GM12878 (cell line): ENCODE measurements around the gene GID8. TPM values are rescaled to one million over a fixed set of nuclear protein-coding genes. Genes with fewer than 3 reads are reported as not detected.

Experiments
- ATAC-seq: fragments of 200-7000 bp; cut with Tn5 transposase; 3 replicates; pipeline ENCODE4 v1.9.1; 2020; ENCODE audit warnings: mild to moderate bottlenecking, moderate library complexity
- BruUV-seq: library from RNA; stranded (reverse); fragments of 400-500 nt; replicated peaks from 2 replicates; lab custom pipeline; 2021; lab: Mats Ljungman, UMichigan
- CTCF ChIA-PET: fragments of 300-600 bp; sonication (Branson Sonifier 250); formaldehyde crosslinking; extraction: SDS; loops from one replicate; lab custom pipeline; 2021; ENCODE audit warnings: inconsistent platforms; lab: Yijun Ruan, JAX
- POLR2A ChIA-PET: fragments of 350-600 bp; formaldehyde crosslinking; extraction: SDS; loops from one replicate; lab custom pipeline; 2021; ENCODE audit warnings: inconsistent platforms; lab: Charles Lee
- RAD21 ChIA-PET: fragments of 300-600 bp; sonication (Branson Sonifier 250); formaldehyde crosslinking; loops from one replicate; lab custom pipeline; 2023; ENCODE audit warnings: antibody characterized with exemption; ENCODE audit not compliant: unreplicated experiment; lab: Charles Lee
- SMC1A ChIA-PET: fragments of 300-600 bp; sonication (Branson Sonifier 250); formaldehyde crosslinking; loops from one replicate; lab custom pipeline; 2023; ENCODE audit not compliant: unreplicated experiment, uncharacterized antibody; lab: Charles Lee
- DNase-seq: peaks from one replicate; pipeline ENCODE4 v3.0.0-alpha.2; 2011; ENCODE audit warnings: low read depth, low spot score
- FAIRE-seq: peaks from 3 replicates; lab custom pipeline; 2011; peaks lifted over from hg19 to GRCh38; lab: Jason Lieb, UNC
- H2AFZ ChIP-seq: 2 replicates; pipeline ENCODE4 v1.6.0; 2011; ENCODE audit warnings: low read depth, low read length, control low read depth; ENCODE audit not compliant: control insufficient read depth
- H3K27ac ChIP-seq: 2 replicates; pipeline ENCODE4 v1.5.1; 2011; ENCODE audit warnings: control low read depth; ENCODE audit not compliant: control insufficient read depth, insufficient read depth
- H3K27me3 ChIP-seq, 2 experiments: replicated peaks in 1 of 2; 2 replicates each; pipeline versions ENCODE4 v1.6.0 to v1.6.1; 2011; ENCODE audit warnings: low read length in 1 of 2; ENCODE audit not compliant: control insufficient read depth in 2 of 2, insufficient read depth in 2 of 2
- H3K36me3 ChIP-seq, 2 experiments: 2 replicates each; pipeline ENCODE4 v1.5.1; 2011; ENCODE audit warnings: low read length in 1 of 2; ENCODE audit not compliant: control insufficient read depth in 2 of 2, insufficient read depth in 2 of 2
- H3K4me1 ChIP-seq: 2 replicates; pipeline ENCODE4 v1.6.1; 2011; ENCODE audit warnings: mild to moderate bottlenecking, low read length, moderate library complexity, mixed read lengths; ENCODE audit not compliant: control insufficient read depth, insufficient read depth
- H3K4me2 ChIP-seq: 2 replicates; pipeline ENCODE4 v1.6.0; 2011; ENCODE audit warnings: control low read depth; ENCODE audit not compliant: control insufficient read depth, insufficient read depth
- H3K4me3 ChIP-seq: fragments of 200-600 bp; sonication (generic); 2 replicates; pipeline ENCODE4 v1.5.1; 2016
- H3K79me2 ChIP-seq: 2 replicates; pipeline ENCODE4 v1.6.0; 2011; ENCODE audit warnings: low read length; ENCODE audit not compliant: control insufficient read depth, insufficient read depth
- H3K9ac ChIP-seq: 2 replicates; pipeline ENCODE4 v1.8.0; 2011; ENCODE audit warnings: low read length, control low read depth, mixed read lengths; ENCODE audit not compliant: control insufficient read depth, insufficient read depth
- H3K9me3 ChIP-seq: replicated peaks from 3 replicates; pipeline ENCODE4 v1.5.1; 2011; ENCODE audit warnings: mild to moderate bottlenecking, low read length; ENCODE audit not compliant: control insufficient read depth, insufficient read depth
- H4K20me1 ChIP-seq: 2 replicates; pipeline ENCODE4 v1.6.0; 2011; ENCODE audit not compliant: control insufficient read depth, insufficient read depth
- BCL3 ChIP-seq: IDR thresholded peaks from 2 replicates; pipeline ENCODE4 v1.6.1; 2011; ENCODE audit warnings: borderline replicate concordance, low read depth, mild to moderate bottlenecking, moderate library complexity, low read length; ENCODE audit not compliant: insufficient read depth, poor library complexity, severe bottlenecking
- BMI1 ChIP-seq: fragments of 450-650 bp; IDR thresholded peaks from 2 replicates; pipeline ENCODE4 v1.6.1; 2016; ENCODE audit warnings: mild to moderate bottlenecking, moderate library complexity, borderline replicate concordance
- CHD4 ChIP-seq: fragments of 200-600 bp; sonication (generic); IDR thresholded peaks from 2 replicates; pipeline ENCODE4 v1.6.1; 2016; ENCODE audit warnings: mild to moderate bottlenecking
- EGR1 ChIP-seq, 2 experiments: IDR thresholded peaks; 1 replicate in 1 of 2; 2 replicates in 1 of 2; pipeline ENCODE4 v1.6.1; 2011 to 2012; ENCODE audit warnings: low read depth in 2 of 2, low read length in 2 of 2, borderline replicate concordance in 1 of 2, mild to moderate bottlenecking in 1 of 2, moderate library complexity in 1 of 2
- MEF2A ChIP-seq: IDR thresholded peaks from 2 replicates; pipeline ENCODE4 v1.6.1; 2011; ENCODE audit warnings: low read depth, mild to moderate bottlenecking, low read length, moderate library complexity; ENCODE audit not compliant: insufficient read depth
- POLR2A ChIP-seq: IDR thresholded peaks from 2 replicates; pipeline ENCODE4 v1.6.1; 2011; ENCODE audit warnings: low read depth, mild to moderate bottlenecking, low read length
- REST ChIP-seq: IDR thresholded peaks from 2 replicates; pipeline ENCODE4 v1.6.1; 2012; ENCODE audit warnings: mild to moderate bottlenecking, low read depth, low read length
- SIX5 ChIP-seq: IDR thresholded peaks from 2 replicates; pipeline ENCODE4 v1.6.1; 2011; ENCODE audit warnings: mild to moderate bottlenecking, low read depth, low read length, moderate library complexity; ENCODE audit not compliant: severe bottlenecking
- SMAD1 ChIP-seq: fragments of 450-650 bp; IDR thresholded peaks from 2 replicates; pipeline ENCODE4 v1.6.1; 2018; ENCODE audit warnings: mild to moderate bottlenecking, low read depth; ENCODE audit not compliant: partially characterized antibody
- SREBF1 ChIP-seq: IDR thresholded peaks from 2 replicates; pipeline ENCODE4 v1.6.1; 2012; ENCODE audit warnings: mild to moderate bottlenecking, low read length
- YBX1 ChIP-seq: fragments of 450-650 bp; IDR thresholded peaks from 2 replicates; pipeline ENCODE4 v1.6.1; 2016; ENCODE audit warnings: antibody characterized with exemption
- WGBS: methylation state at CpG from one replicate; pipeline ENCODE4 v1.1.6; 2016; ENCODE audit warnings: low lambda C conversion rate; ENCODE audit not compliant: insufficient replicate concordance, insufficient coverage; ENCODE audit errors: missing lambda C conversion rate; 5-methylcytosine and 5-hydroxymethylcytosine counted together
- in situ Hi-C: fragments of 300-500 bp; cut with MboI; formaldehyde crosslinking; loops from 9 replicates; pipeline ENCODE4 v1.14.3; 2018; ENCODE audit warnings: mixed read lengths
- intact Hi-C: fragments of 100-400 bp; cut with micrococcal nuclease; formaldehyde crosslinking; loops from one replicate; pipeline ENCODE4 v1.14.2; 2022; ENCODE audit not compliant: unreplicated experiment
- polyA plus RNA-seq, 11 experiments: library from polyadenylated mRNA; depleted of rRNA in 4 of 11; unstranded in 6 of 11; stranded (reverse) in 5 of 11; fragments of >200 nt; fragmentation: Nextera tagmentation in 4 of 11; fragmentation: Illumina TruSeq in 1 of 11; extraction: Ambion mirVana in 4 of 11; extraction: Trizol in 1 of 11; gene quantifications; 1 replicate in 1 of 11; 2 replicates in 10 of 11; pipeline versions ENCODE4 v1.2.1 to v1.2.3, GENCODE V29; 2011 to 2016; ENCODE audit warnings: inconsistent platforms in 2 of 11, missing spikeins in 2 of 11, low read depth in 1 of 11
- total RNA-seq, 4 experiments: library from RNA; depleted of rRNA in 3 of 4; stranded (reverse); fragments of >200 nt in 3 of 4; fragmentation: Illumina TruSeq in 1 of 4; extraction: Trizol in 1 of 4; gene quantifications; 2 replicates each; pipeline versions ENCODE4 v1.2.1 to v1.2.3, GENCODE V29; 2013 to 2021
- TF ChIP-seq, protein P1 (sequence below): fragments of 450-650 bp; IDR thresholded peaks from 2 replicates; pipeline ENCODE4 v1.6.1; 2018; ENCODE audit warnings: borderline replicate concordance, mild to moderate bottlenecking; ENCODE audit not compliant: partially characterized antibody
- TF ChIP-seq, protein P2 (sequence below): IDR thresholded peaks from 2 replicates; pipeline ENCODE4 v1.6.1; 2011; ENCODE audit warnings: low read depth, mild to moderate bottlenecking, low read length, moderate library complexity, borderline replicate concordance; ENCODE audit errors: extremely low read depth

The GID8 gene
- total and polyA plus RNA-seq, 10 of the 15 experiments (the other 5 are each of a cell fraction or from before 2014, with no cell fraction given) = 12.0 to 33.8 (median 22.2) TPM

- Histone ChIP-seq H4K20me1 (no peaks in the 10 kb centered on the region), H3K9ac (no peak overlapping the region), H3K4me1 (0 out of 2 replicates have a peak, but pooled peaks cover 5% of the 10 kb centered on the region), H2AFZ (no peak overlapping the region), H3K27ac (no peak overlapping the region), H3K9me3 (peaks cover 1% of the 10 kb centered on the region; the same call in 1 of the 3 replicates), H3K27me3 (no peaks in the 10 kb centered on the region), H3K4me2 (no peak overlapping the region), H3K36me3 (peaks cover 24 to 56% of the 10 kb centered on the region in 2 experiments), H3K79me2 (peaks cover 23% of the 10 kb centered on the region), H3K4me3 (no peak overlapping the region)
- RAD21 ChIA-PET = no interaction called here
- no TSS peak for BruUV-seq
- SMC1A ChIA-PET = no interaction called here
- in situ Hi-C loops = no loop called here
- FAIRE-seq (no peak), DNase-seq (no peak), ATAC-seq (no peak)
- WGBS = 93% methylated on average over 8 of the region's 8 CpGs
- POLR2A ChIA-PET = no interaction called here
- CTCF ChIA-PET = interaction anchor here (1.1 kb wide), 1 partner anchor 43 kb away, joined by 3 read pairs; no protein-coding TSS in a partner anchor
- TF ChIP-seq BMI1 (no peak), SREBF1 (no peak), YBX1 (no peak), BCL3 (no peak), SIX5 (no peak), POLR2A (no peak), SMAD1 (no peak), EGR1 (IDR thresholded peaks at IDR 0.05; ENCODE audit: borderline replicate concordance in 1 of 2, low read depth in 2 of 2, low read length in 2 of 2) (no peak), REST (no peak), CHD4 (no peak), MEF2A (no peak)
- TF ChIP-seq, protein P1, sequence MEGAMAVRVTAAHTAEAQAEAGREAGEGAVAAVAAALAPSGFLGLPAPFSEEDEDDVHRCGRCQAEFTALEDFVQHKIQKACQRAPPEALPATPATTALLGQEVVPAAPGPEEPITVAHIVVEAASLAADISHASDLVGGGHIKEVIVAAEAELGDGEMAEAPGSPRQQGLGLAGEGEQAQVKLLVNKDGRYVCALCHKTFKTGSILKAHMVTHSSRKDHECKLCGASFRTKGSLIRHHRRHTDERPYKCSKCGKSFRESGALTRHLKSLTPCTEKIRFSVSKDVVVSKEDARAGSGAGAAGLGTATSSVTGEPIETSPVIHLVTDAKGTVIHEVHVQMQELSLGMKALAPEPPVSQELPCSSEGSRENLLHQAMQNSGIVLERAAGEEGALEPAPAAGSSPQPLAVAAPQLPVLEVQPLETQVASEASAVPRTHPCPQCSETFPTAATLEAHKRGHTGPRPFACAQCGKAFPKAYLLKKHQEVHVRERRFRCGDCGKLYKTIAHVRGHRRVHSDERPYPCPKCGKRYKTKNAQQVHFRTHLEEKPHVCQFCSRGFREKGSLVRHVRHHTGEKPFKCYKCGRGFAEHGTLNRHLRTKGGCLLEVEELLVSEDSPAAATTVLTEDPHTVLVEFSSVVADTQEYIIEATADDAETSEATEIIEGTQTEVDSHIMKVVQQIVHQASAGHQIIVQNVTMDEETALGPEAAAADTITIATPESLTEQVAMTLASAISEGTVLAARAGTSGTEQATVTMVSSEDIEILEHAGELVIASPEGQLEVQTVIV = no peak
- TF ChIP-seq, protein P2, sequence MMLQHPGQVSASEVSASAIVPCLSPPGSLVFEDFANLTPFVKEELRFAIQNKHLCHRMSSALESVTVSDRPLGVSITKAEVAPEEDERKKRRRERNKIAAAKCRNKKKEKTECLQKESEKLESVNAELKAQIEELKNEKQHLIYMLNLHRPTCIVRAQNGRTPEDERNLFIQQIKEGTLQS = no peak
- intact Hi-C loops = no loop called here
Measured at GRCh38 chr20:62944184-62944583, 6.2 kb downstream of the GID8 start.
